Breast epithelium (tissue), 4 donors: ENCODE data around the gene EME2. TPM values are rescaled to one million over a fixed set of nuclear protein-coding genes. Genes with fewer than 3 reads are reported as not detected.

Experiments used
- DNase-seq, 2 donors: peaks; one replicate each; pipeline ENCODE4 v3.0.0-alpha.2; 2019; ENCODE audit warnings: low spot score in 2 of 2
- H3K27ac ChIP-seq, 2 donors: fragments of 200-600 bp; sonication (generic) in 1 of 2; one replicate each; pipeline ENCODE4 v1.5.1; 2016 to 2019; ENCODE audit warnings: mild to moderate bottlenecking in 1 of 2
- H3K27me3 ChIP-seq, 2 donors: fragments of 200-600 bp; sonication (generic) in 1 of 2; one replicate each; pipeline versions ENCODE4 v1.5.1 to v1.6.0; 2017 to 2019; ENCODE audit warnings: control low read depth in 1 of 2, mild to moderate bottlenecking in 1 of 2
- H3K36me3 ChIP-seq: fragments of 200-600 bp; one replicate; pipeline ENCODE4 v1.5.1; 2019
- H3K4me1 ChIP-seq, 2 donors: fragments of 200-600 bp; sonication (generic); one replicate each; pipeline ENCODE4 v1.5.1; 2016 to 2019; ENCODE audit warnings: control low read depth in 1 of 2
- H3K4me3 ChIP-seq, 3 donors: fragments of 200-600 bp; sonication (generic); 1 replicate in 2 of 3; 2 replicates in 1 of 3; pipeline ENCODE4 v1.5.1; 2016 to 2019; ENCODE audit warnings: mild to moderate bottlenecking in 3 of 3, moderate library complexity in 2 of 3
- H3K9me3 ChIP-seq, 2 donors: fragments of 200-600 bp; sonication (generic) in 1 of 2; one replicate each; pipeline ENCODE4 v1.5.1; 2016 to 2019; ENCODE audit warnings: control low read depth in 1 of 2
- POLR2A ChIP-seq: fragments of 450-650 bp; IDR thresholded peaks from one replicate; pipeline ENCODE4 v1.6.1; 2016; ENCODE audit warnings: antibody characterized with exemption, mild to moderate bottlenecking, moderate library complexity
- POLR2AphosphoS5 ChIP-seq, 3 donors: sonication (generic); formaldehyde crosslinking; IDR thresholded peaks; one replicate each; pipeline ENCODE4 v1.6.1; 2017; ENCODE audit warnings: antibody characterized with exemption in 3 of 3
- intact Hi-C: fragments of 100-400 bp; cut with DNase I; formaldehyde crosslinking; loops from one replicate; pipeline ENCODE4 v1.15.1; 2023; ENCODE audit warnings: low total_unique reads
- total RNA-seq, 3 donors: library from RNA; depleted of rRNA; stranded (reverse); fragments of >200 nt; gene quantifications; one replicate each; pipeline ENCODE4 v1.1.0, GENCODE V29; 2016
- TF ChIP-seq, protein P1 (sequence below), 3 donors: fragments of 450-650 bp; IDR thresholded peaks; one replicate each; pipeline ENCODE4 v1.5.1; 2016 to 2017; ENCODE audit warnings: antibody characterized with exemption in 3 of 3, mild to moderate bottlenecking in 3 of 3, moderate library complexity in 3 of 3

Gene EME2
- total RNA-seq, 3 donors from 2014 or later, result 4.6 to 17.4 (median 14.0) TPM

DNA sequence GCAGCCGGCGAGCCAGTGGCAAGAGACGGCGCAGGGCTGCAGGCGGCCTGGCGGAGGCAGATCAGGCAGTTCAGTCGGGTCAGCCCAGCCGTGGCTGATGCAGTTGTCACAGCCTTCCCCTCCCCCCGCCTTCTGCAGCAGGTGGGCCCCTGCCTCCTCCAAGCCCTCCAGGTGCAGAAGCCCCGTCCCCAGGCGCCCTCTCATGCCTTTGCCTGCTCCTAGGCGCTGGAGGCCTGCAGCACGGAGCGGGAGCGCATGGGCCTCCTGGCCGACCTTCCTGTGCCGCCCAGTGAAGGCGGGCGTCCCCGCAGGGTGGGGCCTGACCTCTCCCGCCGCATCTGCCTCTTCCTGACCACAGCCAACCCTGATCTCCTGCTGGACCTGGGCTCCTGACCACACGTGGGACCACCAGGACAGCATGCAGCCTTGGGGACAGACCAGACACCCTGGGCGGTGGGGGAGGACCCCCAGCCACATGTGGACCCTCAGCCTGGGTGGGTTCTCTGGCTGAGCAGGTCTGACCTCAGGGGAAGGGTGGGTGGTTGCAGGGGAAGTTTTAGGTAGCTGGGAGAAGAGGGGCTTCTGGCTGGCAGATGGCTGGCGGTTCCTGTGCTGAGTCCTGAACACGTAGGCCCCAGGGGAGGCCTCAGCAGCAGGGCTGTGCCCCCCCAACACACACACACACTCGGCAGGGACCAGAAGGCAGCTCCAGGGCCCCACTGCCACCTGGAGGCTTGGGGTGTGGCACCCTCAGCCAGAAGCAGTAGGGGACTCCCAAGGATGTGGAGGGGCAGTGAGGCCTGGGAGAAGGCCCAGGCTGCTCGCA lies 3.4 kb downstream of the EME2 start:
- no peaks in the 10 kb centered on the region for H3K27me3 ChIP-seq
- no peak for DNase-seq
- H3K4me1 ChIP-seq, result peaks cover 8 to 25% of the 10 kb centered on the region in 2 donors
- H3K27ac ChIP-seq, result no peak overlapping the region
- TF ChIP-seq POLR2A (no peak), POLR2AphosphoS5 (IDR thresholded peaks at IDR 0.05) (no peak)
- TF ChIP-seq, protein P1, sequence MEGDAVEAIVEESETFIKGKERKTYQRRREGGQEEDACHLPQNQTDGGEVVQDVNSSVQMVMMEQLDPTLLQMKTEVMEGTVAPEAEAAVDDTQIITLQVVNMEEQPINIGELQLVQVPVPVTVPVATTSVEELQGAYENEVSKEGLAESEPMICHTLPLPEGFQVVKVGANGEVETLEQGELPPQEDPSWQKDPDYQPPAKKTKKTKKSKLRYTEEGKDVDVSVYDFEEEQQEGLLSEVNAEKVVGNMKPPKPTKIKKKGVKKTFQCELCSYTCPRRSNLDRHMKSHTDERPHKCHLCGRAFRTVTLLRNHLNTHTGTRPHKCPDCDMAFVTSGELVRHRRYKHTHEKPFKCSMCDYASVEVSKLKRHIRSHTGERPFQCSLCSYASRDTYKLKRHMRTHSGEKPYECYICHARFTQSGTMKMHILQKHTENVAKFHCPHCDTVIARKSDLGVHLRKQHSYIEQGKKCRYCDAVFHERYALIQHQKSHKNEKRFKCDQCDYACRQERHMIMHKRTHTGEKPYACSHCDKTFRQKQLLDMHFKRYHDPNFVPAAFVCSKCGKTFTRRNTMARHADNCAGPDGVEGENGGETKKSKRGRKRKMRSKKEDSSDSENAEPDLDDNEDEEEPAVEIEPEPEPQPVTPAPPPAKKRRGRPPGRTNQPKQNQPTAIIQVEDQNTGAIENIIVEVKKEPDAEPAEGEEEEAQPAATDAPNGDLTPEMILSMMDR (IDR thresholded peaks at IDR 0.05), result no peak
- H3K36me3 ChIP-seq, result peaks cover 5% of the 10 kb centered on the region
- H3K9me3 ChIP-seq, result no peaks in the 10 kb centered on the region
- intact Hi-C loops, result no loop called here
- no peak overlapping the region for H3K4me3 ChIP-seq

DNA sequence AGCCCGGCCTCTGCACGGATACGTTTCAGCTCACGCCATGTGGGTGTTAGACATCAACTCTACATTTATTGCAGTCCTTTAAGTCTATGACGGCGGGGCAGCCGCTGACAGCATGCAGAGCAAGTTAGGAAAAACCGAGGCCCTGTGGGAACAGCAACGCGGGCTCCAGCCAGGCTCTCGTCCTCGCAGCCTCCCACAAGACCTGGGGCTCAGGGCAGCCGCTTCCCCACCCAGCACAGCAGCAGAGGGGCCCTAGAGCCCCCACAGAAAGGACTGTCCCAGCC lies 4.0 kb downstream of the EME2 start:
- TF ChIP-seq POLR2A, result no peak
- no peak for TF ChIP-seq POLR2AphosphoS5 (IDR thresholded peaks at IDR 0.05)
- TF ChIP-seq, protein P1 (IDR thresholded peaks at IDR 0.05), result no peak
- Histone ChIP-seq H3K4me1 (peaks cover 8 to 29% of the 10 kb centered on the region in 2 donors), H3K27ac (no peak overlapping the region), H3K36me3 (peaks cover 5% of the 10 kb centered on the region), H3K9me3 (no peaks in the 10 kb centered on the region), H3K4me3 (no peak overlapping the region), H3K27me3 (no peaks in the 10 kb centered on the region)
- intact Hi-C loops, result no loop called here
- DNase-seq, result no peak

DNA sequence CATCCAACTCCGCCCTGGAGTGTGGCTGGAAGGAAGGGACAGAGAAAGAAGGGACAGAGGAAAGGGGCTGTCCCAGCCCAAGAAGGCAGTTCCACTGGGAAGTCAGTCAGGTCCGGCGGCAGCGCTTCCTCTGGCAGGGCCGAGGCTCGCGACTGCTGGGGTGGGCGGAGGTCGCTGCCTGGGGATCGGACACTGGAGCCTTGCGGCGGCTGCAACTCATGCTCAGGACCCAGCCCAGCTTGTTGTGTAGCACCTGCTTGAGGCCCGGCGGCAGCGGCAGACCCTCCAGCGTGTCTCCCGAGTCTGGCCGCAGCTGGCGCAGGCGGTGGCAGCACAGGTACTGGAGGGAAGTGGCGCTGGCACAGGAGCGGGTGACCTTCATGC lies 4.4 kb downstream of the EME2 start:
- no peak overlapping the region for H3K4me3 ChIP-seq
- TF ChIP-seq POLR2AphosphoS5 (IDR thresholded peaks at IDR 0.05) (no peak), POLR2A (no peak)
- TF ChIP-seq, protein P1 (IDR thresholded peaks at IDR 0.05), result no peak
- H3K9me3 ChIP-seq, result no peaks in the 10 kb centered on the region
- no peak overlapping the region for H3K27ac ChIP-seq
- H3K27me3 ChIP-seq, result no peaks in the 10 kb centered on the region
- H3K4me1 ChIP-seq, result peaks cover 8 to 25% of the 10 kb centered on the region in 2 donors
- intact Hi-C loops, result no loop called here
- peaks cover 5% of the 10 kb centered on the region for H3K36me3 ChIP-seq
- no peak for DNase-seq

DNA sequence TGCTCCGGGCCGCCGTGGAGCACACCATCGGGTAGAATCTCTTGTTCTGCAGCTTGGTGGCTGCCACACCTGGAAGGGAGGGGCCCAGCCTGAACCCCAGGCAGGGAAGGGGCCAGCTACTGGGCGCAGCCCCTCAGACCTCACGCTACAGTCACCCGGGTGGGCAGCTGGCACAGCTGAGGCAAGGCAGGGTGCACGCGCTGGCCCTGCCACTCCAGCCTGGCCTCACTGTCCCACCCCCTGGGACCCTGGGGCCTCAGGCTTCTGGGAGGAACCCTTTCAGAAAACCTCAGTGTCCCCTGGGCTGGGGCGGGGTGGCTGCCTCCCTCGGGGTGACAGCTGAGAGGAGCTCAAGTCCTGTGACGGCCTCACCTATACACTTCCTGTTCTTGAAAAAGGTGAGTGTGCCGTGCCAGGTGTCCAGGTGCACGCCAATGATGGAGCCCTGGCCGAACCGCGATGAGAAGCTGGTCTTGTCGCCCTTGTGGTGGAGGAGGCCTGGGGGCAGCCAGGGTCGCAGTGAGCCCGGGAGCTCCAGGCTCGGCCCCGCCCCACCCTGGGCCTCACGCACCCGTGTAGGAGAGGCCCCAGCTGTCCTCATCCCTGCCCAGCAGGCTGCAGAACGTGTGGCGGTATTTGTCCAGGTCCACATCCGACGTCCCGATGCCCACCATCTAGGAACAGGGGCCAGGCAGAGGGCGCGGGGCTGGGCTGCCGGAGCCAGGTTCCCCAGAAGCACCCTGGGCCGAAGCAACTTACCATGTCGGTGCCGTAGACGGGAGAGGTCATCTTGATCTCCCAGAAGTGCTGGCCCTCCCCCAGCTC lies 5.0 kb downstream of the EME2 start:
- DNase-seq, result no peak
- H3K27ac ChIP-seq, result no peak overlapping the region
- no peaks in the 10 kb centered on the region for H3K27me3 ChIP-seq
- H3K9me3 ChIP-seq, result no peaks in the 10 kb centered on the region
- intact Hi-C loops, result no loop called here
- peaks cover 8 to 21% of the 10 kb centered on the region in 2 donors for H3K4me1 ChIP-seq
- TF ChIP-seq, protein P1 (IDR thresholded peaks at IDR 0.05), result no peak
- TF ChIP-seq POLR2A (no peak), POLR2AphosphoS5 (IDR thresholded peaks at IDR 0.05) (no peak)
- H3K4me3 ChIP-seq, result no peak overlapping the region
- peaks cover 5% of the 10 kb centered on the region for H3K36me3 ChIP-seq
